H1 (cell line): ENCODE data around the gene CIB2. TPM values are rescaled to one million over a fixed set of nuclear protein-coding genes. Genes with fewer than 3 reads are reported as not detected.

Source experiments
- CTCF ChIA-PET: fragments of 300-600 bp; sonication (Branson Sonifier 250); formaldehyde crosslinking; loops from one replicate; lab custom pipeline; 2021; ENCODE audit not compliant: partially characterized antibody; lab: Charles Lee
- POLR2A ChIA-PET: fragments of 300-600 bp; sonication (Branson Sonifier 250); formaldehyde crosslinking; loops from one replicate; lab custom pipeline; 2021; ENCODE audit warnings: inconsistent platforms; ENCODE audit not compliant: partially characterized antibody; lab: Charles Lee
- DNase-seq, 2 experiments: peaks; one replicate each; pipeline versions ENCODE4 v3.0.0 to v3.0.0-alpha.2; 2010 to 2022; ENCODE audit warnings: low spot score in 2 of 2, low read depth in 1 of 2, mixed read lengths in 1 of 2
- FAIRE-seq: peaks from 2 replicates; lab custom pipeline; 2011; peaks lifted over from hg19 to GRCh38; lab: Jason Lieb, UNC
- H2AFZ ChIP-seq: 2 replicates; pipeline ENCODE4 v1.8.1; 2012; ENCODE audit warnings: low read length, inconsistent platforms
- H2AK5ac ChIP-seq: 2 replicates; pipeline ENCODE4 v1.6.1; 2013; ENCODE audit warnings: low read depth, low read length
- H2BK120ac ChIP-seq: replicated peaks from 2 replicates; pipeline ENCODE3; 2013; ENCODE audit warnings: low read depth, low read length, inconsistent platforms
- H2BK12ac ChIP-seq: 2 replicates; pipeline ENCODE4 v1.6.1; 2013; ENCODE audit warnings: low read depth, low read length
- H2BK15ac ChIP-seq: 2 replicates; pipeline ENCODE4 v1.6.1; 2013; ENCODE audit warnings: low read length
- H2BK20ac ChIP-seq: 2 replicates; pipeline ENCODE4 v1.6.1; 2013; ENCODE audit warnings: low read length
- H2BK5ac ChIP-seq: 2 replicates; pipeline ENCODE4 v1.6.1; 2013; ENCODE audit warnings: low read depth, low read length
- H3K14ac ChIP-seq: 2 replicates; pipeline ENCODE4 v1.6.1; 2013; ENCODE audit warnings: inconsistent platforms; ENCODE audit not compliant: insufficient read length
- H3K18ac ChIP-seq: 2 replicates; pipeline ENCODE4 v1.6.1; 2013; ENCODE audit warnings: low read length; ENCODE audit errors: extremely low read depth
- H3K23ac ChIP-seq: 2 replicates; pipeline ENCODE4 v1.6.1; 2013; ENCODE audit warnings: inconsistent platforms; ENCODE audit not compliant: insufficient read length
- H3K23me2 ChIP-seq: 2 replicates; pipeline ENCODE4 v1.6.1; 2013; ENCODE audit warnings: low read depth, low read length
- H3K27ac ChIP-seq: 2 replicates; pipeline ENCODE4 v1.6.1; 2011; ENCODE audit warnings: low read depth, low read length, inconsistent platforms
- H3K27me3 ChIP-seq, 4 experiments: replicated peaks in 1 of 4; 1 replicate in 1 of 4; 2 replicates in 3 of 4; pipeline versions ENCODE4 v1.6.1 to v1.8.1; 2011 to 2013; ENCODE audit warnings: low read length in 3 of 4, mild to moderate bottlenecking in 3 of 4, inconsistent platforms in 2 of 4, mixed read lengths in 2 of 4, moderate library complexity in 1 of 4; ENCODE audit not compliant: control insufficient read depth in 3 of 4, insufficient read depth in 3 of 4; ENCODE audit errors: extremely low read depth in 1 of 4
- H3K36me3 ChIP-seq, 4 experiments: 2 replicates each; pipeline versions ENCODE4 v1.6.1 to v1.8.1; 2011 to 2013; ENCODE audit warnings: mild to moderate bottlenecking in 4 of 4, low read length in 3 of 4, moderate library complexity in 2 of 4, control low read depth in 1 of 4, inconsistent platforms in 1 of 4; ENCODE audit not compliant: insufficient read depth in 4 of 4, control insufficient read depth in 2 of 4
- H3K4ac ChIP-seq: replicated peaks from 2 replicates; pipeline ENCODE3; 2013; ENCODE audit warnings: low read length, low read depth, mixed read lengths, inconsistent platforms; ENCODE audit not compliant: insufficient read length
- H3K4me1 ChIP-seq, 4 experiments: replicated peaks in 1 of 4; 1 replicate in 1 of 4; 2 replicates in 3 of 4; pipeline versions ENCODE4 v1.6.1 to v1.8.1; 2011 to 2013; ENCODE audit warnings: low read length in 3 of 4, inconsistent platforms in 2 of 4, mixed read lengths in 1 of 4; ENCODE audit not compliant: insufficient read depth in 4 of 4, control insufficient read depth in 3 of 4
- H3K4me2 ChIP-seq, 2 experiments: 2 replicates each; pipeline versions ENCODE4 v1.6.1 to v1.8.1; 2011 to 2013; ENCODE audit warnings: low read depth in 2 of 2, low read length in 2 of 2, control low read depth in 1 of 2, inconsistent platforms in 1 of 2, mild to moderate bottlenecking in 1 of 2; ENCODE audit not compliant: insufficient read depth in 1 of 2
- H3K4me3 ChIP-seq, 4 experiments: fragments of 200-600, 300-600 bp in 1 of 4; sonication (generic), shearing (Covaris generic), sonication (Bioruptor Twin) in 1 of 4; 2 replicates each; pipeline versions ENCODE4 v1.5.1 to v1.8.1; 2011 to 2016; ENCODE audit warnings: low read length in 4 of 4, low read depth in 3 of 4, control low read depth in 2 of 4, inconsistent platforms in 2 of 4, mild to moderate bottlenecking in 2 of 4, mixed read lengths in 1 of 4, moderate library complexity in 1 of 4; ENCODE audit not compliant: insufficient read depth in 2 of 4; ENCODE audit errors: extremely low read depth in 1 of 4
- H3K56ac ChIP-seq: replicated peaks from 2 replicates; pipeline ENCODE3; 2013; ENCODE audit warnings: low read depth, mild to moderate bottlenecking, mixed read lengths, low read length, inconsistent platforms; ENCODE audit not compliant: insufficient read length
- H3K79me1 ChIP-seq: 2 replicates; pipeline ENCODE4 v1.6.1; 2013; ENCODE audit warnings: low read depth, low read length, control low read depth
- H3K79me2 ChIP-seq, 2 experiments: 2 replicates each; pipeline versions ENCODE4 v1.6.1 to v1.8.1; 2012 to 2013; ENCODE audit warnings: low read length in 2 of 2, mild to moderate bottlenecking in 2 of 2, inconsistent platforms in 1 of 2; ENCODE audit not compliant: insufficient read depth in 2 of 2, control insufficient read depth in 1 of 2
- H3K9ac ChIP-seq, 4 experiments: replicated peaks in 1 of 4; 1 replicate in 1 of 4; 2 replicates in 3 of 4; pipeline versions ENCODE4 v1.6.1 to v1.8.1; 2011 to 2013; ENCODE audit warnings: low read depth in 3 of 4, low read length in 3 of 4, control low read depth in 2 of 4, mild to moderate bottlenecking in 2 of 4, moderate library complexity in 2 of 4, inconsistent platforms in 1 of 4; ENCODE audit errors: extremely low read depth in 1 of 4
- H3K9me3 ChIP-seq, 2 experiments: 2 replicates each; pipeline versions ENCODE4 v1.6.1 to v1.8.1; 2012 to 2013; ENCODE audit warnings: mild to moderate bottlenecking in 2 of 2, moderate library complexity in 2 of 2, control low read depth in 1 of 2, inconsistent platforms in 1 of 2, low read depth in 1 of 2, low read length in 1 of 2, mixed read lengths in 1 of 2; ENCODE audit not compliant: insufficient read depth in 2 of 2
- H4K20me1 ChIP-seq, 2 experiments: replicated peaks in 1 of 2; 2 replicates each; pipeline versions ENCODE3 to v1.8.1; 2011 to 2013; ENCODE audit warnings: inconsistent platforms in 2 of 2, low read length in 2 of 2, mild to moderate bottlenecking in 1 of 2; ENCODE audit not compliant: insufficient read depth in 2 of 2, control insufficient read depth in 1 of 2
- H4K5ac ChIP-seq: 2 replicates; pipeline ENCODE4 v1.6.1; 2013; ENCODE audit warnings: low read length, low read depth, mixed read lengths, inconsistent platforms; ENCODE audit not compliant: insufficient read length
- H4K8ac ChIP-seq: 2 replicates; pipeline ENCODE4 v1.8.0; 2013; ENCODE audit warnings: mild to moderate bottlenecking, moderate library complexity, low read length, inconsistent platforms; ENCODE audit not compliant: insufficient read depth; ENCODE audit errors: extremely low read depth
- H4K91ac ChIP-seq: replicated peaks from 2 replicates; pipeline ENCODE3; 2013; ENCODE audit warnings: low read length, mixed read lengths, inconsistent platforms; ENCODE audit not compliant: insufficient read length
- CTBP2 ChIP-seq: IDR thresholded peaks from 2 replicates; pipeline ENCODE4 v1.7.0; 2011; ENCODE audit warnings: borderline replicate concordance, mild to moderate bottlenecking, moderate library complexity, mixed read lengths, low read length; ENCODE audit not compliant: insufficient read depth, insufficient read length
- WGBS, 2 experiments: shearing (Covaris generic) in 1 of 2; methylation state at CpG; one replicate each; pipeline versions ENCODE4 v1.1.6 to v1.1.7; 2013 to 2015; ENCODE audit warnings: low lambda C conversion rate in 2 of 2, mixed read lengths in 2 of 2, inconsistent platforms in 1 of 2, low coverage in 1 of 2, missing lambda C conversion rate in 1 of 2; ENCODE audit not compliant: insufficient replicate concordance in 2 of 2, insufficient coverage in 1 of 2, insufficient read length in 1 of 2; ENCODE audit errors: extremely low coverage in 1 of 2, missing lambda C conversion rate in 1 of 2; 5-methylcytosine and 5-hydroxymethylcytosine counted together
- polyA plus RNA-seq, 7 experiments: library from polyadenylated mRNA; depleted of rRNA in 3 of 7; stranded (reverse) in 5 of 7; unstranded in 2 of 7; fragments of >200 nt in 5 of 7; fragments of 200-250 nt in 2 of 7; gene quantifications; 1 replicate in 5 of 7; 2 replicates in 1 of 7; 4 replicates in 1 of 7; pipeline versions ENCODE4 v1.2.1 to v1.2.3, GENCODE V29; 2011 to 2013; ENCODE audit warnings: missing spikeins in 2 of 7, mixed read lengths in 2 of 7
- total RNA-seq: library from RNA; stranded (reverse); fragmentation: NEBNext Ultra II Directional; extraction: Animal tissue kit (Norgen Biotek cat#: 25700); gene quantifications from 2 replicates; pipeline ENCODE4 v1.2.1, GENCODE V29; 2021

CIB2 gene
- total and polyA plus RNA-seq, 2 of the 8 experiments (the other 6 are each of a cell fraction or from before 2014, with no cell fraction given) = 41.5 to 45.8 TPM

DNA sequence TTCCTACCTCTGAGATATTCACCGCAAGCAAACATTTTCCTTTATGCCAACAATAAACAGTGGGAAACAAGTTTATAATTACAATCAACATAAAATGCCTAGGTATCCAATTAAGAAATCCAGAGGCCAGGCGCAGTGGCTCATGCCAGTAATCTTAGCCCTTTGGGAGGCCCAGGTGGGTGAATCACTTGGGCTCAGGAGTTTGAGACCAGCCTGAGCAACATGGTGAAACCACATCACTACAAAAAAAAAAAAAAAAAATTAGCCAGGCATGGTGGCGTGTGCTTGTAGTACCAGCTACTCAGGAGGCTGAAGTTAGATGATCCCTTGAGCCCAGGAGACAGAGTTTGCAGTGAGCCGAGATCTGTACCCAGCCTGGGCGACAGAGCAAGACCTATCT, 71.0 kb downstream of the CIB2 start:
- no peak overlapping the region for H3K4me2 ChIP-seq
- TF ChIP-seq CTBP2 = no peak
- H3K14ac ChIP-seq = no peak overlapping the region
- no peak overlapping the region for H2BK12ac ChIP-seq
- no peaks in the 10 kb centered on the region for H3K36me3 ChIP-seq
- H2BK5ac ChIP-seq = no peak overlapping the region
- H3K4ac ChIP-seq = no peak overlapping the region
- H3K18ac ChIP-seq = no peak overlapping the region
- 88% methylated on average over 5 of the region's 5 CpGs; no CpG with 5 or more reads in 1 of the 2 experiments for WGBS, 2 experiments
- H3K4me1 ChIP-seq = peaks cover 3 to 16% (median 6%) of the 10 kb centered on the region in 4 experiments
- H3K79me1 ChIP-seq = peaks cover 6% of the 10 kb centered on the region
- no peak overlapping the region for H4K91ac ChIP-seq
- no peak for DNase-seq
- no peak overlapping the region for H3K9ac ChIP-seq
- POLR2A ChIA-PET = no interaction called here
- H4K20me1 ChIP-seq = peaks cover 1 to 9% of the 10 kb centered on the region in 2 experiments
- H2BK20ac ChIP-seq = no peak overlapping the region
- H2AK5ac ChIP-seq = no peak overlapping the region
- no peak overlapping the region for H3K27ac ChIP-seq
- peaks cover 0 to 32% of the 10 kb centered on the region in 2 experiments; a peak in 2 of 4 replicates for H3K79me2 ChIP-seq
- no peak overlapping the region for H3K4me3 ChIP-seq
- no peaks in the 10 kb centered on the region for H3K9me3 ChIP-seq
- no peak overlapping the region for H3K56ac ChIP-seq
- no peak overlapping the region for H4K5ac ChIP-seq
- no peaks in the 10 kb centered on the region; a peak in 1 of 7 replicates for H3K27me3 ChIP-seq
- no peak overlapping the region; the same call in 1 of the 2 replicates for H4K8ac ChIP-seq
- CTCF ChIA-PET = interaction anchor here (0.8 to 1.5 kb wide), 5 partner anchors 9 to 101 kb away, joined by 3 to 5 read pairs (median 4); no protein-coding TSS in a partner anchor
- H3K23ac ChIP-seq = no peak overlapping the region
- no peak overlapping the region for H2BK15ac ChIP-seq
- no peak overlapping the region for H2BK120ac ChIP-seq
- no peak for FAIRE-seq
- H3K23me2 ChIP-seq = no peaks in the 10 kb centered on the region
- no peak overlapping the region for H2AFZ ChIP-seq
